GM18909 (cell line): ENCODE measurements around the gene ADRA2C.

Experiments used
- ATAC-seq: cut with Tn5 transposase; IDR thresholded peaks from one replicate; pipeline ENCODE4 v1.9.1; 2021; ENCODE audit warnings: mild to moderate bottlenecking; ENCODE audit not compliant: unreplicated experiment, poor library complexity

ADRA2C gene

GRCh38 chr4:3766036-3766784 lies at the start of gene ADRA2C:
Gene ADRA2C, plus strand, starts transcription at chr4:3766385. Its CDS starts 222 bp downstream, at chr4:3766607.
- no peak for ATAC-seq

GRCh38 chr4:3716631-3717235 lies 49.5 kb upstream of the ADRA2C start:
- no peak for ATAC-seq

- ATAC-seq: no peak
Observed at GRCh38 chr4:3717241-3717640, 48.9 kb upstream of the ADRA2C start.

GRCh38 chr4:3718462-3718861 lies 47.7 kb upstream of the ADRA2C start:
- no peak for ATAC-seq

GRCh38 chr4:3719191-3719590 lies 47.0 kb upstream of the ADRA2C start:
- ATAC-seq: no peak

GRCh38 chr4:3719836-3720235 lies 46.3 kb upstream of the ADRA2C start:
- ATAC-seq: no peak

- no peak for ATAC-seq
Observed at GRCh38 chr4:3720466-3720865, 45.7 kb upstream of the ADRA2C start.

GRCh38 chr4:3721186-3721585 lies 45.0 kb upstream of the ADRA2C start:
- no peak for ATAC-seq

- no peak for ATAC-seq
Observed at GRCh38 chr4:3721627-3722026, 44.6 kb upstream of the ADRA2C start.

GRCh38 chr4:3722446-3723231 lies 43.5 kb upstream of the ADRA2C start:
- no peak for ATAC-seq

GRCh38 chr4:3723232-3723642 lies 42.9 kb upstream of the ADRA2C start:
- ATAC-seq: no peak

GRCh38 chr4:3724319-3725231 lies 41.6 kb upstream of the ADRA2C start:
- ATAC-seq: no peak

GRCh38 chr4:3725936-3726870 lies 40.0 kb upstream of the ADRA2C start:
- ATAC-seq: no peak

- no peak for ATAC-seq
Observed at GRCh38 chr4:3727847-3728469, 38.2 kb upstream of the ADRA2C start.

- ATAC-seq: no peak
Observed at GRCh38 chr4:3729188-3729881, 36.9 kb upstream of the ADRA2C start.

GRCh38 chr4:3729882-3730226 lies 36.3 kb upstream of the ADRA2C start:
- ATAC-seq: no peak

GRCh38 chr4:3730422-3731190 lies 35.6 kb upstream of the ADRA2C start:
- ATAC-seq: no peak
